Measurements from ENCODE around the gene EPB41L1.

GRCh38 chr20:36154700-36155628, at the start of gene EPB41L1:
- TF ChIP-seq CTCF (IDR thresholded peaks at IDR 0.05; ENCODE audit: low read depth, low read length) (no peak), EZH2phosphoT487 (IDR thresholded peaks at IDR 0.05; ENCODE audit: low read depth) (no peak)

All from OCI-LY3 (cell line).